Keratinocyte (primary cell): ENCODE results near the gene SAE1.

Experiments used
- CTCF ChIP-seq, 3 experiments: IDR thresholded peaks in 1 of 3; conservative IDR thresholded peaks in 1 of 3; optimal IDR thresholded peaks in 1 of 3; 2 replicates in 2 of 3; 3 replicates in 1 of 3; pipeline versions ENCODE3 to v1.5.1; 2011; ENCODE audit warnings: low read length in 3 of 3, mild to moderate bottlenecking in 3 of 3, moderate library complexity in 2 of 3, control low read depth in 1 of 3, inconsistent platforms in 1 of 3; ENCODE audit not compliant: insufficient read depth in 2 of 3; ENCODE audit errors: extremely low read depth in 1 of 3
- EZH2 ChIP-seq: IDR thresholded peaks from one replicate; pipeline ENCODE4 v1.6.1; 2012; ENCODE audit warnings: inconsistent platforms, mild to moderate bottlenecking, low read length, moderate library complexity

- TF ChIP-seq CTCF (optimal IDR thresholded peaks at IDR 0.05 in 1 of 3, IDR thresholded peaks at IDR 0.05 in 1 of 3, conservative IDR thresholded peaks at IDR 0.05 in 1 of 3; ENCODE audit: extremely low read depth in 1 of 3, insufficient read depth in 2 of 3, low read length in 3 of 3) = no peak
- no peak for TF ChIP-seq EZH2
Observed at GRCh38 chr19:47130120-47130588, 481 bp upstream of the SAE1 start.
